ENCODE data around the gene ETNK1.
"Not testable (repeated sequence)": the region's sequence is repeated elsewhere in the genome, so short reads cannot be mapped to it uniquely, and the experiment has no call there.

Gene ETNK1

DNA sequence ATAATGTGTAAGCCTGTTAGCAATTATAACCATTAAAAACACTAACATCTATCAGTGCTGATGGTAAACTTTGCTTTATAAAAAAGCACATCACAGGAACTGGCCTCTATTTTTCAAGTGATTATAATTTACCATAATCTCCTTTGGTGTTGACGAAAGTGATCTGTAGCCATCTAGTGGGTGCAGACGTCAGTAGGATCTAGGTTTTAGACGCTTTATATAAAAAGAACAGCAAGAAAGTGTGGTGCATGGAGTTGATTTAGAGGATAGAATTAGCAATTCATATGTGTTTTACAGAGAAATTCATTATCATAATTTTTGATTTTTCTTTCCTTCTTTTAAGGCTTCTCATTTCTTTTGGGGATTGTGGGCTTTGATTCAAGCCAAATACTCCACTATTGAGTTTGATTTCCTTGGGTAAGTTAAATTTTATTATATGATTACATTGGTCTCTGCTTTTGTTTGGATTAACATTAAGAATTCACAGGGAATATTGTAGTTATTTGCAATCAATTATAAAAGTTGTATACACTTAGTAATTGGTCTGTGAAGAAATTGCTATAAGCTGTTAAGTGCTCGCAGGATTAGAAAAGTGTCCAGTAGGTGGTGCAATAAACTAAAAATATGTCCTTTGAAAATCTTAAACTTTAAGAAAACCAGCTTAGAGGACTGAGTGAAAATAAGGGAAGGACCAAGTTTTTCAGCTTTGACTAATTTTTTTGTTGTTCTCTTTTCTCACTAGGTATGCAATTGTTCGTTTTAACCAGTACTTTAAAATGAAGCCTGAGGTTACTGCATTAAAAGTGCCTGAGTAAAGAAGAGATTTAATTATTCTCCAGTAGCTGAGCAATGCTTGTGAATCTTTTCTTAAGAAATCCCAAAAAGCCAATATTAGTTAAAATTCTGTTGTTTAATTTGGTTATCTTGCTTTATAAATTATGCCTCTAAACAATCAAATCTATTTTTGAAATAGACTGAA lies 59.5 kb downstream of the ETNK1 start:
- TF ChIP-seq, protein P1, sequence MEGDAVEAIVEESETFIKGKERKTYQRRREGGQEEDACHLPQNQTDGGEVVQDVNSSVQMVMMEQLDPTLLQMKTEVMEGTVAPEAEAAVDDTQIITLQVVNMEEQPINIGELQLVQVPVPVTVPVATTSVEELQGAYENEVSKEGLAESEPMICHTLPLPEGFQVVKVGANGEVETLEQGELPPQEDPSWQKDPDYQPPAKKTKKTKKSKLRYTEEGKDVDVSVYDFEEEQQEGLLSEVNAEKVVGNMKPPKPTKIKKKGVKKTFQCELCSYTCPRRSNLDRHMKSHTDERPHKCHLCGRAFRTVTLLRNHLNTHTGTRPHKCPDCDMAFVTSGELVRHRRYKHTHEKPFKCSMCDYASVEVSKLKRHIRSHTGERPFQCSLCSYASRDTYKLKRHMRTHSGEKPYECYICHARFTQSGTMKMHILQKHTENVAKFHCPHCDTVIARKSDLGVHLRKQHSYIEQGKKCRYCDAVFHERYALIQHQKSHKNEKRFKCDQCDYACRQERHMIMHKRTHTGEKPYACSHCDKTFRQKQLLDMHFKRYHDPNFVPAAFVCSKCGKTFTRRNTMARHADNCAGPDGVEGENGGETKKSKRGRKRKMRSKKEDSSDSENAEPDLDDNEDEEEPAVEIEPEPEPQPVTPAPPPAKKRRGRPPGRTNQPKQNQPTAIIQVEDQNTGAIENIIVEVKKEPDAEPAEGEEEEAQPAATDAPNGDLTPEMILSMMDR (conservative IDR thresholded peaks at IDR 0.05; ENCODE audit: low read depth, low read length), result peak; percentile 61
- DNase-seq (ENCODE audit: low read depth), result peak; percentile 78
- H3K4me3 ChIP-seq (ENCODE audit: low read depth, low read length), result no peak overlapping the region

DNA sequence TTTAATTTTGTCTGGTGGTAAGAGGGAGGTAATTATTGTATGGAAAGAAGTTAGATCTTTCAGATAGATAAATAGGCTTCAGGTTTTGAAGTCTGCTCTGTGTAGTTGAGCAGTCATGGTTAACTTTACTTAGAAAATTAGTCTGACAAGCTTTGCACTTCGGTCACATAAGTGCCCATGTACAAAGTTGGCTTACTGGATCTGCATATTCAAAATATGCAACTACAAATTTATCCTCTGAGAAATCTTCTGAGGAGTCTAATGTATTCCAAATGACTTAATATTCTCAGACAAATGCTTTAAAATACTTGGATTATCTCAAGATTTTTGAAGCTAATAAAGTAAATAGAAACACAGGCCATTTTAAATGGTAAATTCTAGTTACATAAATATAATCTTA lies 61.2 kb downstream of the ETNK1 start:
- no peak overlapping the region for H3K4me3 ChIP-seq (ENCODE audit: low read depth, low read length)
- no peak for DNase-seq (ENCODE audit: low read depth)
- TF ChIP-seq, protein P1 (conservative IDR thresholded peaks at IDR 0.05; ENCODE audit: low read depth, low read length), result no peak

DNA sequence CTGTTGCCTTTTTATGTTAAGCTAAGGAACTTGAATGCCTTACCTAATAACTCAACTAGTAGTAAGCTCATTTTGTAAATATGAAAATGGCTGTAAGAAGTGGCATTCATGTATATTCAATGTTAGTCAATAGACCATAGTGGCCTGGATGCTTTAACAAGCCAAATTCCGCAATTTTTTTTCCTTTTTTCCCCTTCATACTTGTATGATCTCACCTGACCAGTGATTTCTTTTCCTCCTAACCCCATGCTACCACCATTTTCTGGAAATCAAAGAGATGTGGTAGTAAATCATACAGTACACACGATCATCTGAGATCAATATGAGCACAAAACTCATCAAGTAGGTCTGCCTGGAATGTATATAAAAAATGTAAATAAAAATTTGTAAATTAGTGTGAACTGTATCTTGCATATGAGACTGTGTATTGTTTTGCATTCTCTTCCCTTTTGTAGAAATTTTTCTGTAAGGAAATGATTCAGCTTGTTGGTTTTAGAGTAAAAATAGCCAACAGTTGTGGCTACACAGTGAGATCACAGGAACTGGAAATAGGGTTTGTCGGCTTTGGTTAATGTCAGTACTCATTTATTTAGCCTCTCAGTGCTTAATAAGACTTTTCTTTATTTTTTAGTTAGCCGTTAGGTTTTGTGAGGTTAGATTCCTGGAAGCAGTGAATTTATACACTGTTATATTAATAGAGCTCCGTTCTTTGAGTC lies 62.5 kb downstream of the ETNK1 start:
- TF ChIP-seq, protein P1 (conservative IDR thresholded peaks at IDR 0.05; ENCODE audit: low read depth, low read length), result no peak
- peak; percentile 83 for DNase-seq (ENCODE audit: low read depth)
- H3K4me3 ChIP-seq (ENCODE audit: low read depth, low read length), result no peak overlapping the region

DNA sequence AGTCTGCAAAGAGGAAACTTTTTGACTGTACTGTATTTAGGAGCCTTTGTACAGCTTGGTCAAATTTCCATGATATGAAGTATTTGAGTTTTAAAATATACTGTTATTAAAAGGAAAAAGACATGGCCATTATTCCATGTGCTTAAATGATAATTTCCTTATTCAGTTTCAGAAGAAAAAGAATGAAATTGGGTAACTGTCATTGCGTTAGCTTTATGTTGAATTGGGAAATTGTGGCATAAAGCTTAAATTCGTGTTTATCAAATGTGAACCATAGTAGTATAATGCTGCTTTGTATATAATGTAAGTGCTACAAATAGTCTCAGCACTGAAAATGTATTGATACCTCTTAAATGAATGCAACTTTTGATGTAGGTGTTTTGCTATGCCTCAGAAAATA lies 64.9 kb downstream of the ETNK1 start:
- DNase-seq (ENCODE audit: low read depth), result no peak
- TF ChIP-seq, protein P1 (conservative IDR thresholded peaks at IDR 0.05; ENCODE audit: low read depth, low read length), result no peak
- H3K4me3 ChIP-seq (ENCODE audit: low read depth, low read length), result no peak overlapping the region

DNA sequence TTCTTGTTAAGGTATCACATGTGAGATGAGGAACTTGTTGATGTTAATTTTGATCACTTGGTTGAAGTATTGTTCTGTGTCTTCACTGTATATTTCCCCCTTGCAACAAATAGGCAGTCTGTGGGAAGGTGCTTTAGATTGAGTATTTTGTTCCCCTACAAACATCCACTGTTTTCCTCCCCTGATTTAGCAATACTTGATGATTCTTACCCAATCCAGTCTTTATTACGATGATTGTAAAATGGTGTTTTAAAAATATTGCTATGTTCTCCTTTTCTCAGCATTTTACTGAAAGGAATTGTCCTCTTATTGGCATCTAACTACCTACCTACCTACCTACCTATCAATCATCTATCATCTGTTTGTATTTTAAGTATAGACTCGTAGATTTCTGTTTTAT lies 66.3 kb downstream of the ETNK1 start:
- DNase-seq (ENCODE audit: low read depth), result no peak
- H3K4me3 ChIP-seq (ENCODE audit: low read depth, low read length), result no peak overlapping the region
- TF ChIP-seq, protein P1 (conservative IDR thresholded peaks at IDR 0.05; ENCODE audit: low read depth, low read length), result no peak

DNA sequence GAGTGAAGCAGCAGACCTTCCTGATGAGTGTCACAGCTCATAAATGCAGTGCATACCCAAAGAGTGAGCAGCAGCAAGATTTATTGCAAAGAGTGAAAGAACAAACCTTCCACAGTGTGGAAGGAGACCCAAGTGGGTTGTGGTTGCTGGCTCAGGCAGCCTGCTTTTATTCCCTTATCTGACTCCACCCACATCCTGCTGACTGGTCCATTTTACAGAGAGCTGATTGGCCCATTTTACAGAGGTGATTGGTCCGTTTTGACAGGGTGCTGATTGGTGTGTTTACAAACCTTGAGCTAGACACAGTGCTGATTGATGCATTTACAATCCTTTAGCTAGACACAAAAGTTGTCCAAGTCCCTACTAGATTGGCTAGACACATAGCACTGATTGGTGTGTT lies 67.5 kb downstream of the ETNK1 start:
- H3K4me3 ChIP-seq (ENCODE audit: low read depth, low read length); DNase-seq (ENCODE audit: low read depth): not testable (repeated sequence)

DNA sequence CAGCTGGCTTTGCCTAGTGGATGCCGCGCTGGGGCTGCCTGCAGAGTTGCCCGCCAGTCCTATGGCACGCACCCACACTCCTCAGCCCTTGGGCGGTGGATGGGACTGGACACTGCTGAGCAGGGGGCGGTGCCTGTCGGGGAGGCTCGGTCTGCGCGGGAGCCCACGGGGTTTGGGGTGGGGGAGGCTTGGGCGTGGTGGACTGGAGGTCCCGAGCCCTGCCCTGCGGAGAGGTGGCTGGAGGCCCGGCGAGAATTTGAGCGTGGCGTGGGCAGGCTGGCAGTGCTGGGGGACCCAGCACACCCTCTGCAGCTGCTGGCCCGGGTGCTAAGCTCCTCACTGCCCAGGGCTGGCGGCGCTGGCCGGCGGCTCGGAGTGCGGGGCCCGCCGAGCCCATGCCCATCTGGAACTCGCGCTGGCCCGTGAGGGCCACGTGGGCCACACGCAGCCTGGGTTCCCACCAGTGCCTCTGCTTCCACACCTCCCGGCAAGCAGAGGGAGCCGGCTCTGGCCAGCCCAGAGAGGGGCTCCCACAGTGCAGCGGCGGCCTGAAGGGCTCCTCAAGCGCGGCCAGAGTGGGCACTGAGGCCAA lies 68.1 kb downstream of the ETNK1 start:
- H3K4me3 ChIP-seq (ENCODE audit: low read depth, low read length), result no peak overlapping the region
- no peak for DNase-seq (ENCODE audit: low read depth)
- TF ChIP-seq, protein P1 (conservative IDR thresholded peaks at IDR 0.05; ENCODE audit: low read depth, low read length), result no peak

Data from choroid plexus epithelial cell (primary cell).